ENCODE results near the gene ZFHX2.

DNA sequence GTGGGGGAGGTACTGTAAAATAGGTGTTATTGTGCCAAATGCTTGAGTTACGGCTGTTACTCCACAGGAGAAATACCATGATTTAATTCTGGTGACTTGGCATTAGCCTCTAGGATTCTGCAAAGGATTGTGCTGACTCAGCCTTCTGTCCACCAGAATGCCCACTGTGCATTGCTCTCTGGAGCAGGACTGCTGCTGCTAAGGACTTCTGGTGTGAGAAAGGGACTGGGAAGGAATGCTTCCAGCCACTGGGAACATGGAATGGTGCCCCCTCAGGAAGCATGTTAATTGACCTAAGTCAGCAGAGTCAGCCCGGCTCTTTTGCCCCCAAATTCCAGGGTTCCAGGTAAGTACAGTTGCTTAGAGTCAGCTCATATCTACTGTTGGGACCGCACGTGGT is 32.9 kb downstream of the ZFHX2 start:
- TF ChIP-seq, protein P1, sequence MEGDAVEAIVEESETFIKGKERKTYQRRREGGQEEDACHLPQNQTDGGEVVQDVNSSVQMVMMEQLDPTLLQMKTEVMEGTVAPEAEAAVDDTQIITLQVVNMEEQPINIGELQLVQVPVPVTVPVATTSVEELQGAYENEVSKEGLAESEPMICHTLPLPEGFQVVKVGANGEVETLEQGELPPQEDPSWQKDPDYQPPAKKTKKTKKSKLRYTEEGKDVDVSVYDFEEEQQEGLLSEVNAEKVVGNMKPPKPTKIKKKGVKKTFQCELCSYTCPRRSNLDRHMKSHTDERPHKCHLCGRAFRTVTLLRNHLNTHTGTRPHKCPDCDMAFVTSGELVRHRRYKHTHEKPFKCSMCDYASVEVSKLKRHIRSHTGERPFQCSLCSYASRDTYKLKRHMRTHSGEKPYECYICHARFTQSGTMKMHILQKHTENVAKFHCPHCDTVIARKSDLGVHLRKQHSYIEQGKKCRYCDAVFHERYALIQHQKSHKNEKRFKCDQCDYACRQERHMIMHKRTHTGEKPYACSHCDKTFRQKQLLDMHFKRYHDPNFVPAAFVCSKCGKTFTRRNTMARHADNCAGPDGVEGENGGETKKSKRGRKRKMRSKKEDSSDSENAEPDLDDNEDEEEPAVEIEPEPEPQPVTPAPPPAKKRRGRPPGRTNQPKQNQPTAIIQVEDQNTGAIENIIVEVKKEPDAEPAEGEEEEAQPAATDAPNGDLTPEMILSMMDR (IDR thresholded peaks at IDR 0.05; ENCODE audit: poor library complexity, severe bottlenecking) = no peak
- TF ChIP-seq EP300 (conservative IDR thresholded peaks at IDR 0.05; ENCODE audit: poor library complexity, severe bottlenecking) = no peak
- TF ChIP-seq SMC3 (conservative IDR thresholded peaks at IDR 0.05; ENCODE audit: poor library complexity) = no peak
- no peak for TF ChIP-seq RAD21 (conservative IDR thresholded peaks at IDR 0.05)
- TF ChIP-seq EZH2 (IDR thresholded peaks at IDR 0.05; ENCODE audit: borderline replicate concordance, insufficient read depth, low read length, poor library complexity, severe bottlenecking) = no peak
- no peak for TF ChIP-seq MXI1 (conservative IDR thresholded peaks at IDR 0.05; ENCODE audit: poor library complexity, severe bottlenecking)
- TF ChIP-seq, protein P2, sequence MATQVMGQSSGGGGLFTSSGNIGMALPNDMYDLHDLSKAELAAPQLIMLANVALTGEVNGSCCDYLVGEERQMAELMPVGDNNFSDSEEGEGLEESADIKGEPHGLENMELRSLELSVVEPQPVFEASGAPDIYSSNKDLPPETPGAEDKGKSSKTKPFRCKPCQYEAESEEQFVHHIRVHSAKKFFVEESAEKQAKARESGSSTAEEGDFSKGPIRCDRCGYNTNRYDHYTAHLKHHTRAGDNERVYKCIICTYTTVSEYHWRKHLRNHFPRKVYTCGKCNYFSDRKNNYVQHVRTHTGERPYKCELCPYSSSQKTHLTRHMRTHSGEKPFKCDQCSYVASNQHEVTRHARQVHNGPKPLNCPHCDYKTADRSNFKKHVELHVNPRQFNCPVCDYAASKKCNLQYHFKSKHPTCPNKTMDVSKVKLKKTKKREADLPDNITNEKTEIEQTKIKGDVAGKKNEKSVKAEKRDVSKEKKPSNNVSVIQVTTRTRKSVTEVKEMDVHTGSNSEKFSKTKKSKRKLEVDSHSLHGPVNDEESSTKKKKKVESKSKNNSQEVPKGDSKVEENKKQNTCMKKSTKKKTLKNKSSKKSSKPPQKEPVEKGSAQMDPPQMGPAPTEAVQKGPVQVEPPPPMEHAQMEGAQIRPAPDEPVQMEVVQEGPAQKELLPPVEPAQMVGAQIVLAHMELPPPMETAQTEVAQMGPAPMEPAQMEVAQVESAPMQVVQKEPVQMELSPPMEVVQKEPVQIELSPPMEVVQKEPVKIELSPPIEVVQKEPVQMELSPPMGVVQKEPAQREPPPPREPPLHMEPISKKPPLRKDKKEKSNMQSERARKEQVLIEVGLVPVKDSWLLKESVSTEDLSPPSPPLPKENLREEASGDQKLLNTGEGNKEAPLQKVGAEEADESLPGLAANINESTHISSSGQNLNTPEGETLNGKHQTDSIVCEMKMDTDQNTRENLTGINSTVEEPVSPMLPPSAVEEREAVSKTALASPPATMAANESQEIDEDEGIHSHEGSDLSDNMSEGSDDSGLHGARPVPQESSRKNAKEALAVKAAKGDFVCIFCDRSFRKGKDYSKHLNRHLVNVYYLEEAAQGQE (IDR thresholded peaks at IDR 0.05; ENCODE audit: borderline replicate concordance) = no peak
- TF ChIP-seq TAF1 (IDR thresholded peaks at IDR 0.05; ENCODE audit: low read depth) = no peak
- no peak for TF ChIP-seq POLR2AphosphoS5 (IDR thresholded peaks at IDR 0.05)
